ENCODE data around the gene PLCH2. TPM values are rescaled to one million over a fixed set of nuclear protein-coding genes. Genes with fewer than 3 reads are reported as not detected.

Gene PLCH2
- total and polyA plus RNA-seq, 9 of the 15 experiments (the other 6 are each of a cell fraction or from before 2014, with no cell fraction given): 0.16 TPM; not detected in 8

GRCh38 chr1:2451741-2452140, 24.3 kb upstream of the PLCH2 start:
- ChIA-PET CTCF (ENCODE audit: low intra/inter-chr PET ratio) (no interaction called here), POLR2A (interaction anchor here (0.6 to 0.7 kb wide), 2 partner anchors 70 to 572 kb away, joined by 3 read pairs; no protein-coding TSS in a partner anchor)
- Histone ChIP-seq H2AFZ (ENCODE audit: low read depth, low read length) (no peak overlapping the region), H3K4me2 (ENCODE audit: insufficient read depth, low read length) (no peak overlapping the region), H3K9ac (ENCODE audit: insufficient read depth in 1 of 2, low read depth in 2 of 2, low read length in 2 of 2) (no peak overlapping the region), H3K4me1 (replicated peaks in 1 of 2; ENCODE audit: control insufficient read depth in 2 of 2, insufficient read depth in 2 of 2, low read length in 2 of 2) (peaks cover 0 to 74% of the 10 kb centered on the region in 2 experiments; a peak in 3 of 5 replicates), H3K27me3 (ENCODE audit: control insufficient read depth in 2 of 2, insufficient read depth in 2 of 2, low read length in 2 of 2) (peaks cover 21 to 75% of the 10 kb centered on the region in 2 experiments; a peak in 3 of 5 replicates), H3K9me1 (ENCODE audit: control insufficient read depth, insufficient read depth, low read length) (no peaks in the 10 kb centered on the region), H3K4me3 (no peak overlapping the region), H3K36me3 (ENCODE audit: control insufficient read depth, insufficient read depth, low read length) (no peaks in the 10 kb centered on the region), H3K27ac (ENCODE audit: extremely low read depth, low read depth, low read length) (no peak overlapping the region), H3K79me2 (ENCODE audit: control insufficient read depth, insufficient read depth, low read length) (no peaks in the 10 kb centered on the region), H4K20me1 (replicated peaks; ENCODE audit: control insufficient read depth, insufficient read depth, low read length) (peaks cover 8% of the 10 kb centered on the region), H3K9me3 (replicated peaks; ENCODE audit: control insufficient read depth, insufficient read depth, low read depth, low read length) (no peaks in the 10 kb centered on the region)
- intact Hi-C loops (cut with micrococcal nuclease) (no loop called here), in situ Hi-C loops (cut with MboI) (no loop called here)
- FAIRE-seq (no peak), DNase-seq (ENCODE audit: extremely low read depth in 1 of 4, low spot score in 3 of 4) (no peak), ATAC-seq (no peak)
- 0% methylated on average over 9 of the region's 18 CpGs for WGBS (ENCODE audit: insufficient coverage, low coverage, missing lambda C conversion rate)
- TF ChIP-seq ELK3 (CRISPR knock-in tag; IDR thresholded peaks at IDR 0.05) (no peak), UBTF (IDR thresholded peaks at IDR 0.05; ENCODE audit: borderline replicate concordance in 1 of 2, low read depth in 2 of 2, low read length in 2 of 2) (0 out of 4 replicates have a peak, but pooled peaks of 1 of the 2 experiments have one; percentile 21), SLC30A9 (CRISPR knock-in tag; IDR thresholded peaks at IDR 0.05) (no peak), ZKSCAN3 (CRISPR knock-in tag; IDR thresholded peaks at IDR 0.05) (no peak), PPARD (CRISPR knock-in tag; IDR thresholded peaks at IDR 0.05) (no peak), PTRF (tag; IDR thresholded peaks at IDR 0.05) (no peak), ZFP91 (CRISPR knock-in tag; IDR thresholded peaks at IDR 0.05) (no peak)
- BruUV-seq (replicated peaks): no TSS peak
